GDM1 (cell line): Measurements from ENCODE around the gene MALL.
"Not testable (repeated sequence)": the region's sequence is repeated elsewhere in the genome, so short reads cannot be mapped to it uniquely, and the experiment has no call there.

Experiments
- DNase-seq: peaks from one replicate; lab custom pipeline; 2025; lab: John Stamatoyannopoulos, UW

Gene MALL

DNA sequence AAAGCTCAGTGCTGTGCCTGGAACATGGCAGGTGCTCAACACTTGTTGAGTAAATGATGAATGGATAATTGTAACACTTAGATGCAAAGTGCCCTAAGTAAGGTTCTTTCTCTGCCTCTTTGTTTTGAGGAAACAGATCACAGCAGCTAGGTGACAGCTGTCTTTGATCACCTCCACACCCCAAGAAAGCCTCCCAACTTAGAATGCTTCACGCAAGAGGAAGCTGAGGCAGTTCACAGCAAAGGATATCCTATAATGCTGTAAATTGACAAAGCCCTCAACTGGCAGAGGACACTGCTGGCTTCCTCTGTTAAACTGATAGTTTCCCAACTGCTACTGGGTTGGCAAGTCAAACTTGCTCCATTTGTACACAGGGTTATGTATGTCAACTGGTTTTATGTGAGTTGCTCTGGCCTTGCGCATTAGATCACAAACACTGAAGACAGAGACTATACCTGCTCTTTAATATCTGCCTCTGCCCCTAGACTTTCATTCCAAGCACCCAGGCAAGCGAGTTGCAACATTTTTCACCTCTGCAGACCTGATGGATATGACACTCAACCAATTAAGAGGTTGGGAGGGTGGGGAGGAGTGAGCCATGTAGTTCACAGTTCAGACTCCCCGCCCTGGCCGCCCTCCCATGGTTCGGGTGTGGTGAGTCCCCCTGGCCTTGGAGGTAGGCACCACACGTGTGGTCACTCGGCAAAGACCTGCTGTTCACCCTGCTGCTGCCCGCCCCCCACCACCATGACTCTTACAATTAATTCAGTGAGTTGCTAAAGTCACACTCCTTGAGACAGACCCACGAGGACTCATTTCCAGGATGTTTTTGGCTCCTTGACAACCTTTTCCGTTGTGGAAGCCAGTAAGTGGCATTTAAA, 4.8 kb upstream of the MALL start:
- no peak for DNase-seq

DNA sequence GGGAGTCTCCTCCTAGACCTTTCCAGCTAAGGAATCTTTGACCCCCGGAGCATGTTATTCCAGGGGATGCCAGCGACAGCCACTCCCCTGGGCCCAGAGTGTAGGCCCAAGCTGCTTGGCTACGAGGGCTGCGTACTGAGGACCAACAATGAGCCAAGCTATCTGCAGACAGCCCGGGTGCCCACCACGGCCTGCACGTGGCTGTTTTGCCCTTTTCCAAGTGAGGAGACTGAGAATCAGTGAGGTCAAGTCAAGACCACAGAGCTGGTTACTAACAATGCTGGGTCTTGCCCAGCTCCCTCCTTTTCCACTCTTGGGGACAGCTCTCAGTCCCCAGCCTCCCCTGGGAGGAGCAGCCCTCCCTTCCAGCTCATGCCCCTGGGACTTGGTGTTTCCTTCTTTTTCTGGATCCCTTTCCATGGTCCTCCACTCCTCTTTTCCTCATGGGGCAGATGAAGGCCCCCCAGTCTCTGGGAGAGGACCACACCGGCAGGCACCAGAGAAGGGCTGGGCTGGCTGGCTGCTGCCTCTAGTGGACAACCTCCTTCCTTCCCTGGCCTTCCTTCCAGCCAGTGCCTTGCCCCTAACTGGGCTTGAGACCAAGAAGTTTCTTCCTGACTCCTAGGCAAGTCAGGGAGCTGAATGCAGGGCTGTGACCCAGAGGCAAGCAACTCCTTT, 550 bp upstream of the MALL start:
- no peak for DNase-seq

DNA sequence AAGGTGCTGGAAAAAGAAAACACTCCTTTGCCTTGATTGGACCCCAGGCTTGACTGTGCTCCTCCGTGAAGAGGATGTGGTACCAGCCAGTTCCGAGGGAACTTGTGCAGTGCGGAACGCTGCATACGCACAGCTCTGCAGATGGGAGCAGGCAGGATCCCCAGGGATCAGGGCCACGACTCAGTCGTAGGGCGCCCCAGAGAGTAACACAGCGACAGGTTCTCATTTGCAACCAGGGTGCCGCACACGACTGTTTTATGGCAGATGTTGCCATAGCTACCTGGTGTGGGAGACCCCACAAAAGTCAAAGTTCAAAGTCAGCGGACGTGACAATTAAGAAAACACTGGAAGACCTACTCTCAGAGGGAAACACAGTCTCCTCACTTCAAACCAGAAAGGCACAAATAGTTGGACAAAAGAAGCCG, 779 bp downstream of the MALL start:
- DNase-seq, result no peak

DNA sequence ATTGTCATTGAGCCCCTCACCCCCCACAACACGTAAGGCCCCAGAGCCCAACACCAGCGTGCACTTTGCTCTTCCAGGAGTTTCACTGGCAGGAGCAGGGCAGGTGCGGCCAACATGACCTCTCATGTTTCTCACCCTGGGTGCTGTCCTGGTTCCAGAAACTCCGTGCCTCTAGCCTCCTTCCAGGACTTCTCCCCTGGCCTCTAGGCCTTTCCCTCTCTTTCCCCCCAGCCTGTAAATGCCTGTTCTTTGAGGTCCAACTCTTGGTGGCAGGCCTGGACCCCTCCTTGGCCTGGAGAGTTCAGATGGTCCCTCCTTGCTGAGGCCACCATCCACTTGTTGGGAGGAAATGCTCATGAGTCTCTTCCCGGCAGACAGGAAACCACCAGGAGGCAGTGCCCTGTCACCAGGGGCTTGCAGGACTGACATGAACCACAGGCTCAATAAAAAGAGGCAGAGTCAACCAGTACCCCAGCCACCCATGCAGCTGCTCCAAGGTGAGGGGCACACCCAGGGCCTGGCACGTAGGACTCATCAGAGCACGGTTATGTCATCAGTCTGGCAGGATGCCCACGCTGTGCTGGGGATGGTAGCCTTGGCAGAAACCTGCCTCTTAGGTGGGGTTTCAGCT, 1.5 kb downstream of the MALL start:
- peak; percentile 27 for DNase-seq

DNA sequence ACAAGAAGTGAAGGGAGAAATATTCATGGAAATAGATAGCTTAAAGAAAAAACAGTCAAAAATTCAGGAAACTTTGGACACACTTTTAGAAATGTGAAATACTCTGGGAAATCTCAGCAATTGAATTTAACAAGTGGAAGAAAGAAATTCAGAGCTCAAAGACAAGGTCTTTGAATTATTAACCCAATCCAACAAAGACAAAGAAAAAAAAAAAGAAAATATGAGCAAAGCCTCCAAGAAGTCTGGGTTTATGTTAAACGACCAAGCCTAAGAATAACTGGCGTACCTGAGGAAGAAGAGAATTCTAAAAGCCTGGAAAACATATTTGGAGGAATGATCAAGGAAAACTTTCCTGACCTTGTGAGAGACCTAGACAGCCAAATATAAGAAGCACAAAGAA, 7.3 kb downstream of the MALL start:
- DNase-seq, result not testable (repeated sequence)

DNA sequence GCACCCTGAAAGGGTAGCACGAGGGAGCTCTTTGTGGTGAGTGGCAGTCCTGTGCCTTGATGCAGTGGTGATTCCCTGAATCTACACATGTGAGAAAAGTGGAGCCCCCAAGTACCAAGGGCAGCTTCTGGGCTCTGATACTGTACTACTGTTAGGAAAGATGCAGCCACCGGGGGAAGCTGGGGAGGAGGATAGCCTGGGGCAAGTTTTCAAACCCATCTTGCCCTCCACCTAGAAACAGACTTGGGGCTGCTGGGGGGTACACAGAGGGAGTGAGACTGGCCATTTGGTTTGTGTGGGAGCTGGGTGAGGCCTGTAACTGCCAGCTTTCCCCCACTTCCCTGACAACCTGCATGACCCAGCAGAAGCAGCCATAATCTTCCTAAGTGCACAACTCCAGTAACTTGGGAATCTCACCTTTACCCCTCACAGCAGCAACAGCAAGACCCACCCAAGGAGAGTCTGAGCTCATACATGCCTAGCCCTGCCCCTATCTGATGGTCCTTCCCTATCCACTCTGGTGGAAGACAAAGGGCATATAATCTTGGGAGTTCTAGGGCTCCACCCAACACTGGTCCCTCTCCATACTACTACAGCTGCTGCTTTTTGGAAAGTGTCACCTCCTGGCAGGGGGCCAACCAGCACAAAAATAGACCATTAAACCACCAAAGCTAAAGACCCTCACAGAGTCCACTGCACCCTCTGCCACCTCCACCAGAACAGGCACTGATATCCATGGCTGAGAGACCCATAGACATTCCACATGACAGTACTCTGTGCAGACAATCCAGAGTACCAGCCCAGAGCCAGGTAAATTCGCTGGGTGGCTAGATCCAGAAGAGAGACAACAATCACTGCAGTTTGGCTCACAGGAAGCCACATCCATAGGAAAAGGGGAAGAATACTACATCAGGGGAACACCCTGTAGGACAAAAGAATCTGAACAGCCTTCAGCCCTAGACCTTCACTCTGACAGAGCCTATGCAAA, 8.2 kb downstream of the MALL start:
- no peak for DNase-seq

DNA sequence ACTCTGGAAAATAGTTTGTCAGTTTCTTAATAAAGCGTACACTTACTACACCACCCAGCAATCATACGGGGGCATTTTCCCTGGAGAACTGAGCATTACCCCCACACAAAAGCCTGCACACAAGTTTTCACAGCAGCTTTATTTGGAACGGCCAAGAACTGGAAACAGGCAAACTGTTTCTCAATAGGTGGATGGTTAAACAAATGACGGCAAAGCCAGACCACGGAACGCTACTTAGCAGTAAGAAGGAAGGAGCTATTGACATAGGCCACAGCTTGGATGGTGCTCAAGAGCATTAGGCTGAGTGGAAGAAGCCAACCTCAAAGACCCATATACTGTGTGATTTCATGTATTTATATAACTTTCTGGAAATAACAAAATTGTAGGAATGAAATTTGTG, 9.0 kb downstream of the MALL start:
- DNase-seq, result no peak

DNA sequence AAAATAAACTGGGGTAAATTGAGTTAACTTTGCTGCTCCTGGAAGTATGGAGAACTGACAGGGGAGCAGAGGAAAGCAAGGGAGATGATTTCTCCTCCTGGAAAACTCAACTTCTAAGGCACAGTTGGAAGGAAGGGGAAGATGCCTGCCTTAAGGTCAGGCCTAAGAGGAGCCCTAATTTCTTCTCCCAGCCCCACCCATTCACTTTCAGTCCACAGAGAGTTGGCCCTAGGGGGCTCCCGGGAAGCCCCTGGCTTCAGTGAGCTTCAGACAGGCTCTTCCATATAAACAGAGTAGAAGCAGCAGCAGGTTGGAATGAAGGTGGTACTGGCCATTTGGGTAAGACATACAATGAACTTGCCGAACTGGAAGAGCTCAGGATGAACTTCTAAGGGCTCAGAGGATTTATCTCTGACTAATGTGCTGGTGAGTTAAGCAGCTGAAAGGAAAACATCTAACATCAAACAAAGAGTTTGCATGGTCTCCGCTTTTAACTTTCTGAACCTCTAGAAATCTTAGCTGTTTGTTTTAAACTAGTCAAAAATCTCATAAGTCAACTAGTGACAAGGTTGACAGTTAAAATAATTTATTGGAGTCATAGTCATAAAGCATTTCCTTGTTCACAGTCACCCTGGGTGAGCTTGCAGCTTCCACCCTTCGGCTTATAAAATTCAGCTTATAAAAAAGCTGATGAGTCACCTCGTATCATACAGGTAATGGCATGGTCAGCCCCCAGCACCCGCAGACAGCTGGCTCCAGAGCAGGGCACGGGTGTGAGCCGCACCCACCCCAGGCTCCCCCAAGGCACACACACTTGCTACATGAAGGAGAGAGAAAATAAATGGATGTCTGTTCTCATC, 9.8 kb downstream of the MALL start:
- no peak for DNase-seq

DNA sequence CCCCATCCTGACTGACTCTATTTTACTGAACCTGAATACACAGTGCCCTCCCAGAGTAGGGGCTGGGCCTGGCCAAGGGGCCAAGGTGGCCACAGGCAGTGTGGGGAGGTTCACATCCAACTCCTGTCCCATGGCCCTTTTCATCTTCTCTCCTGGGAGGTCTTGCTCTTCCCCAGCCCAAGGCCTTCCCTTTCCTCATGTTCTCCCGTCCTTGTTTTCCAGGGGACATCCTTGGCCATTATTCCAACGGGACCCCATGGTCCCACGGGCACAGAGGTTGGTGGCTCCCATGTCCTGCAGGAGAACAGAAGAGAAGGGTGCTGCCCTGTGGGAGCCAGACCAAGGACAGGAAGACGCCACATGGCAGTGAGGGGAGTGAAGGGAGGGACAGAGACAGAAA, 10.4 kb downstream of the MALL start:
- DNase-seq, result no peak

DNA sequence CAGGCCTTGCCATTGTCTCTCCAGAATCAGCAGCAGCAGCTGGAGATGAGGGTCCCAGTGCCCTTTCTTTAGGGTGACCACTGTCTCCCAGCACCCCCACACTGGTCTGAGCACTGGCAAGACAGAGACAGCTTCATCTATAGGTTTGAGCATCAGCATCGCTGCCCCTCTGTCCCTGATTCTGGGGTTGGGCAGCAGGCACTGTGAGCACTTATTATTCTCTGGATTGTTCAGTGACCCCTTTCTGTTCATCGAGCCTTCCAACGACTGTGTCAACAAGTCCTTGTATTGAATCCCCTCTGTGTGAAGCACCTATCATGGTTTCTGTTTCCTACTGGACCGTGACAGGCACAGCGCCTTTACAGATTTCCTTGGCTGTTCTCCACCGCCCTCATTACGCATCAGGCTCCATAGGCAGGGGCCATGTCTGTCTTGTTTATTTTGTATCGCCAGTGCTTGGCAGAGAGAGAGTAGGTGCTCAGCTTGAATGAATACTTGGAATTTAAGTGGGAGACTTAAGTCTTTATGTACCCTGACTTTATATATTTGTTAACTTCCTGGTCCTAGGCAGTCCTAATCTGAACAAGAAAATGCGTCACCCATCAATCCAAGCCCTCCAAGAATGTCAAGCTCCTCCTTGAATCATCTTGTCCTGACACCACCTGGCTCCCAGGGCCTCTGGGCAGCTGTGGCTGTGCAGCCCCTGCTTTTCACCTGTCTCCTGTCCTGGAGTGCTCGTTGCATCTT, 11.4 kb downstream of the MALL start:
- DNase-seq, result no peak

DNA sequence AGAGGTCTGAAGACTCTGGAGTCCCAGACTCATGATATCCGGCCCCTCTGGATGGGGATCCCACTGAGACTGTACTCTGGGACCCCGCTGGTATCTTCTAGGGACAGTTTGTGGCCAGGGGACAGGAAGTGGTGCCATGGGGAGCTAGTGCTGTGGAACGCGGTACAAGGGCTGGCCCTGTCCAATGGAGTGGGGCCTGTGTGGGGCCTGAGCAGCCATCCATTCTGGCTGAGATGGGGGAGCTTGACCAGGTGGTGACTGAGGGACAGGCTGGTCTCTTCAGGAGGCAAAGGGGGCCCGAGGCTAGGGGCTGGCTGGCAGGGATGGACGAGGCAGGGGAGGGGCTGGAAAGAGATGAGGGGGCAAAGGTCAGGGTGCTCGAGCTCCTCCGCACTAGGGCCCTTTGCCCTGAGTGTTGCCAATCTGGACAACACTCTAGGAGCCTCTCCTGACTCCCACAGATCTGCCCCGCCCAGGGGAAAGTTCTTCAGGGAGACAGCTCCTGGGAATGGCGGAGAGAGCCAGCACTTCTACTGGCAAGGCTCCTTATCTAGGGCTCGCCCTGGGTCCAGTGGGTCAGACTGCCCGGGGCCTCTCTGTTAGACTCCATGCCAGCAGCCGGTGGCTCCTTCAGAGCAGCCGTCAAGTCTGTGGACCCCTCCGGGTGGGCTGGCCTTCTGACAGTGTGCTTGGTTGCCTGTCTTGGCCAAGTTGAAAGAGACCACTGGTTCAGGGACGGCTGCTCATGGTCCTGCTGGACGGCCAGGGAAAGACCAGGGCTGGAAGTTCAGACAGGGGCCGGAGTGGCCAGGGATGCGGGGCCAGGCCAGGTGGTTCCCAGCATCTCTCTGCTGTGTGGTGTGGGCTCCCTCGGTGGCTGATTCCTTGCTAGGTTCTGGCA, 12.3 kb downstream of the MALL start:
- no peak for DNase-seq

DNA sequence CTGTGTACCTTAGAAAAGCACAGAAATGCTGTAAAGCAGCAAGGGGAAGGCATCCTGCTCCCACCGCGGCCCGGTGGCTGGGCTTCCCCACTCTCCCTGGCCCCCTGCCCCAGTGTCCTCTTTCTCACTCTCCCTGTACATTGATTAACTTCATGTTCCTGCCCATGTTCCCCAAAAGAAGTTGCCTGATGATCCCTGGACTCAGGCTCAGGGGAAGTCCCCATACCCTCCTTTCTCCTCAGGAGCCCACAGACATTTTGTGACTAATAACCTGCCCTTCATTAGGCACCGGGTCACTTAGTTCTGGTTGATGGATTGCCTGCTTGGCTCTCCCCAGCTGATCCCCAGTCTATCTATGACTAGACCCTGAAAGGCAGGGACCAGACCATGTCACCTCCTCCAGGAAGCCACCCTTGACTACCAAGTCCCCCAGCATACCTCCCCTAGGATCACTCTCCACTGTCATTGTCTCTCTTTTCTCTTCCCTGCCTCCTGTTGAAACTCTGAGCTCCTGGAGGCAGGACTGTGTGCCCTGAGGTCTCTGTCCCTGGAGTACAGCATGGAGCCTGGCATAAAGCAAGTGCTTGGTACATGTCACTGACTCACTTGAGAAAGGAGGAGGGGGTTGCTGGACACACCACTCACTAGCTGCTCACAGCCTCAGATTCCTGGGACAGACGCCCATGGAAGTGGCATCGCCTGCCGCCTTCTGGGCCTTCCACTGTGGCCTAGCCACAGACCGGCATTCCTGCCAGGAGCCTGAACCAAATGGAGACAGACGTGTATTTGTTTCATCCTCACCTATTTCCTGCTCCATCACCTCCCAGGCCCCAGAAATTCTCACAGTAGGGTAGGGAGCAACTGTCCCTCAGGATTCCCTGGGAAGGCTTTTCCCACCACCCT, 13.5 kb downstream of the MALL start:
- DNase-seq, result no peak

DNA sequence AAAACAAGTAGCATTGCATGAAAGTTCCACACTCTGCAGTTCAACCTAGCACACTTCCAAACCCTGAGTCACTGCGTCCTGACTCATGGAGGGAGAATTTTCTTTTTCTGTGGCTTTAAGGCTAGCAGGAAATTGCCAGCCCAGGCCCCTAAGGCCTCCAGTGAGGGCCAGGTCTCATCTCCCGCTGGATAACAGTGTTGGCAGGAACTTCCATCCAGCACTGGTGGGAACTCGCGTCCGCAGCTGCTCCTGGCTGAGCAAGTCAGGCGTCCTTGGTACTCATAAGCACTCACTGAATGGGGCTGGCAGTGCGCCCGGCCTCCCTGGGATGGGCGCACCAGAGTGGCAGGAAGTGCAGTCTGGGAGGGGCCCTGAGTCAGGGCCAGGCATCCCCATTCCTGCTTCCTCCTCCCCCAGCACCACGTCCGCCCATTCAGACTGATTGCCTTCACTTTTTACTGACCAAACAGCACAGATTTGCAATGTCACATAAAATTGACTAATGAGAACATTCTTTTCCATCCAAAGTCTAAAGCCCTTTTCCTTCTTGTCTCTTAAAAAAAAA, 14.3 kb downstream of the MALL start:
- peak; percentile 33 for DNase-seq

DNA sequence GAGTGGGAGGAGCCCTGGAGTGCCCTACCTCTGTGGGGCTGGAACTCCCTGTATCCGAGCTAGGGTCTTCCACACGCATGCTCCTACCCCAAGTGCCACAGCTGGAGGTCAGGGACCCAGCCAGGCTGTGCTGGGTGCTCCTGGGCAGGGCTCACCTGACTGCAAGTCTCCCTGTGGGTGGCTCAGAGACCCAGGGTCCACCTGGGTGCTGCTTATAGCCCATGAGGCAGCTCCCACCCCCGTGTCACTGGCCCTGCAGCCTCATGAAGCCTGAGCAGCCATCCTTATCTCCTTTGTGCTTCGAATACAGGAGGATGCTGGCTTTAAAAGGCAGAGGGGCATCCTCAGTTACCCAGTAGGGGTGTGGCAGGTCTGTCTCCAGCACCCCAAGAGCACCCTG, 14.7 kb downstream of the MALL start:
- DNase-seq, result not testable (repeated sequence)

DNA sequence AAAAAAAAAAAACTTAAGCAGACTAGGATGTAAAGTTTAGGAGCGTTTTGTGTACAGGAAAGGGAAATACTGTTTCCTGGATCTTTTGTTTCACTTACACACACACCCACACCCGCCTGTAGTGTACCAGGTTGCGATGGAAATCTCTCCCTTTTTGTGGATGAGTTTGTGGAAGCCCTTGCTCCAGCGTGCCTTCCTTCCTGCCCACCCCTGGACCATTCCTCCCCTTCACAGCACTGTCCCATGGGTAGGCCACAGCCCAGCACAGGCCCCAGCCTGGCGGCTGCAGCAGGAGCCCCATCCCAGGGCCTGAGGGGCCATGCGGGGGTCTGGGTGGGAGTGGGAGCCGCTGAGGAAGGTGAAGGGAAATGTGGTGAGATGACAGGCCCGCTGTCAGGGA, 15.1 kb downstream of the MALL start:
- no peak for DNase-seq

DNA sequence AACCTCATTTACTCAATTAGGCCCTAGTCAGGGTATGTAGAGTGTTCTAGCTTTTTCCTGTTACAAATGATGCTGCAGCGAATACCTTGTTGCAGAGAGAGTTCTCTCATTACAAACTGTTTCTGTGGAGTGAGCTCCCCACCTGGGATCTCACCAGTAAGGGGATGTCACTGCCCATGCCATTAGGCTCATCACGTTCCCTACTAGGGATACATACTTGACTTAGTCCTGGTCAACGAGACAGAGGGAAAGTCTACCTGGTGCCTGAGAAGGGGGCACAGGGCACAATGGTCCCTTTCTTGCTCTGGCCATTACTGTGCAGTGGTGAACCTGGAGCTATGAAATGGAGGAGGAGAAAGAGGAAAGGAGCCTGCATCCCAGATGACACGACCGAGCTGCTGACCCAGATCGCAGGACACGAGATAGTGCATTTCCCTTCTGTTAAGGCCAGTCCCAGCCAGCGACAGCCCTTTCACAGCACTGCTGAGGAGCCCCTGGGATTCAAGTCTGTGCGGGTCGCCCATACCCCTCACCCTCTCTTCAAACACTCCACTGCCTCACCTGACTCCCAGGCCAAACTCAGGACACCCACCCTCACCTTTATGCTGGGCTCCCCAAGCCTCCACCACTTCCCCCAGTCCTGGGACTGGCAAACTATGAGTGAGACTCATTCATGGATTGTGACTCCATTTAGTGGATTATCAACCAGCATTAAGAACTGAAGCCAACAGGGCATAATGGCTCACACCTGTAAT, 16.0 kb downstream of the MALL start:
- no peak for DNase-seq

DNA sequence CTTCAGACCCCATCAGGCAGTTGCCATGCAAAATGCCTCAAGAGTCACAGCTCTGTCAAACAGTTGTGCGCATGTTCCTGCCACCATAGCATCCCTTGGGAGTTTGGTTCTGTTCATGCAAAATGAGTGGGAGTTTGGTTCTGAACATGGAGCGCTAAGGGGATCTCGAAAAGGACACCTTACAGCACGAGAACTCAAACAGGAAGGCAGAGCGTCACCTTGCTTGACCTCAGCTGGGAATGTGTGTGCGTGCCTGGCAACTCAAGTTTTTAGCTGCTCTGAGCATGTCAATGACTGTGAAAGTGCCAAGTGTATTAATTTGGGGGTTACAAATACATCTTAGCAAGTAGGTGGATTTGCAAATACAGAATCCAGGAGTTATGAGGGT, 16.6 kb downstream of the MALL start:
- DNase-seq, result no peak
